NCI-H774 (cell line): ENCODE measurements around the gene TADA3.
"Not testable (repeated sequence)": the region's sequence is repeated elsewhere in the genome, so short reads cannot be mapped to it uniquely, and the experiment has no call there.

Experiments used
- DNase-seq: peaks from one replicate; lab custom pipeline; 2025; lab: John Stamatoyannopoulos, UW

Gene TADA3

DNA sequence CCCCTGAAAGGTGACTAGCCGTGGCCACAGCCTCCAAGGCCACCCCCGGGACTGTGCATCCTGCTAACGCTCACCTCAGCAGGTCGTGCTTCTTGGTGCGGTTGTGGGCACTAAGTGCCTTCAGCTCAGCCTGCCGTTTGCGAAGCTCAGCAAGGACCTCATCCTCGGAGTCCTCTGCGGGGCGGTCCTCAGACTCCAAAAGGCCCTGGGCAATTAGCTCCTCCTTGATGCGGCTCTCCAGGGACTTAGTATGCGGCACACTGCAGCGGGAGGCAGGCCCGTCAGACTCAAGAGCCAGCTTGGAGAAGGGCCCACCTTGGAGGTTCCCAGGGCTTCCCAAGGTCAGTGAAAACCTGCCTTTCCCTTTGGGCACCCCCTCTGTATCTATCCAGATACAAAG lies 8.3 kb downstream of the TADA3 start:
- no peak for DNase-seq

DNA sequence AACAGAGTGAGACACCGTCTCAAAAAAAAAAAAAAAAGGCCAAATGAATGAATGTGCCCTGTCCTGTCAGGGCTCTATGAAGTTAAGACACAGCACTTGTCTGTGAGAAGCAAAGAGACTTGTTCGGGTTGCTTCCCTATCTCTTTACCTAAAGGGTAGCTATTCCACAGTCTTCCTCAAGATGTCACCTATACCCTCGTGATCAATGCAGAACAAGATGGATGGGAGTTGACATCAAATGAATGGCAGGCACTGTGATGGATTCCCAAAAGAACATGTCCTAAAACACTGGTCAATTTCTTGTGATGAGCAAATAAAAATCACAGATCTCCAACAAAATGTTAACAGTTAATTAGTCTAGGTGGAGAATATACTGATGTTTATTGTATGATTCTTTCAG lies 9.5 kb downstream of the TADA3 start:
- DNase-seq, result no peak

DNA sequence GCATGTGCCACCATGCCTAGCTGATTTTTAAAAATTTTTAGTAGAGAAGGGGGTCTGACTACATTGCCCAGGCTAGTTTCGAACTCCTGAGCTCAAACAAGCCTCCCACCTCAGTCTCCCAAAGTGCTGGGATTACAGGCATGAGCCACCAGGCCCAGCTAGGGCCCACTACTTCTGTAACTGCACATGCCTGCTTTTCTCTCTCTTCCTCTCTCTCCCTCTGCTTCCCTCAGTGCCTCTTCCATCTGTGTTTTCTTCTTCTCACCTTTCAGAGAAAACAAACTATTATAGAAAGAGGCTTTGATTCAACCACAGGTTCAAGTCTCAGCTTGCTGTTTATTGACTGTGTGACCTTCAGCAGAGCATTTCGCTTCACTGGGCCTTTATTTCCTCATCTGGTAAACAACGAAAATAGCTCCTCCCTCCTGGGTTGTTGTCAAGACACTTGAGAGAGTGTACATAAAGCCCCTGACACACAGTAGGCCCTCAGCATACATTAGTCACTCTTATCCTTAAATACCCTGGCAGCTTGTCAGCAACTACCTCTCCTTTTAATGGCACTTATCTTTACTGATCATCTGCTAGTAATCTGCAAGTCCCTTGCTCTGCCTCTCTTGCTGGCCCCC lies 10.2 kb downstream of the TADA3 start:
- DNase-seq, result no peak

DNA sequence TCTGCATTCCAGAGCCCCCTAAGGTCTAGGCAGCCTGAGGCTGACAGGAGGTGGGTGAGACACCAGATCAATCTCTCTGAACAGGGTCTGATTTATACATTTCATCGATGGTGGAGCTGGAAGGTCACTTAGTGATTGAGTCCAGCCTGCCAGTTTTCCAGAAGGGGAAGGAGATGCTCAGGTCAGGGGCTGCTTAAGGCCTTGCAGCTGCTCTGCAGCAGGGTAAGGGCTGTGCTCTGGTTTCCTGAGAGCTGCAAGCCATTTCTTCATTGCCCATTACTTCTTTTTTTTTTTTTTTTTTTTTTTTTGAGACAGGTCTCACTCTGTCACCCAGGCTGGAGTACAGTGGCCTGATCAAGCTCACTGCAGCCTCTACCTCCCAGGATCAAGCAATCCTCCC lies 10.7 kb downstream of the TADA3 start:
- no peak for DNase-seq

DNA sequence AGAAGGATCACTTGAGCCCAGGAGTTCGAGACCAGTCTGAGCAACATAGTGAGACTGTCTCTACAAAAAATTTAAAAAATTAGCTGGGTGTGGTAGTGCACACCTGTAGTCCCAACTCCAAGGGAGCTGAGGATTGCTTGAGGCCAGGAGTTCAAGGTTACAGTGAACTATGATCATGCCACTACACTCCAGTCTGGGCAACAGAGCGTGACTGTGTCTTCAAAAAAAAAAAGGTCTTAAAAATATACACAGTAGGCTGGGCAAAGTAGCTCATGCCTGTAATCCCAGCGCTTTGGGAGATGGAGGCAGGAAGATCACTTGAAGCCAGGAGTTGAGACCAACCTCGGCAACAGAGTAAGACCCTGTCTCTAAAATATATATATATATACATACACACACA lies 11.4 kb downstream of the TADA3 start:
- no peak for DNase-seq

DNA sequence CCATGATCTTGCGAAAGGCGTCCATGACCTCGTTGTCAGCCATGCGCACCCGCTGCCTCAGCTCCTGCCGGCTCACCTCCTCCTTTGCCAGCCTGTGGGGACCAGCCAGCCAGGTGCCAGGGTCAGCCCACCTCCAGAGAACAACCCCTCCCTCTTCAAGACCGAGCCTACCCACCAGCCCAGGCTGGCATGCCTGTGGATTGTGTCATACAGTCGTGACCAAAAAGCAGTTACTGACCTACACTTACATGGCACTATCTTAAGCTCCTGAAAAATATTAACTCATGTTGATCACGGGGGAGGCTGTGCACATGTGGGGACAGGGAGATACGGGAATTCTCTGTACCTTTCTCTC lies 11.8 kb downstream of the TADA3 start:
- DNase-seq, result no peak

DNA sequence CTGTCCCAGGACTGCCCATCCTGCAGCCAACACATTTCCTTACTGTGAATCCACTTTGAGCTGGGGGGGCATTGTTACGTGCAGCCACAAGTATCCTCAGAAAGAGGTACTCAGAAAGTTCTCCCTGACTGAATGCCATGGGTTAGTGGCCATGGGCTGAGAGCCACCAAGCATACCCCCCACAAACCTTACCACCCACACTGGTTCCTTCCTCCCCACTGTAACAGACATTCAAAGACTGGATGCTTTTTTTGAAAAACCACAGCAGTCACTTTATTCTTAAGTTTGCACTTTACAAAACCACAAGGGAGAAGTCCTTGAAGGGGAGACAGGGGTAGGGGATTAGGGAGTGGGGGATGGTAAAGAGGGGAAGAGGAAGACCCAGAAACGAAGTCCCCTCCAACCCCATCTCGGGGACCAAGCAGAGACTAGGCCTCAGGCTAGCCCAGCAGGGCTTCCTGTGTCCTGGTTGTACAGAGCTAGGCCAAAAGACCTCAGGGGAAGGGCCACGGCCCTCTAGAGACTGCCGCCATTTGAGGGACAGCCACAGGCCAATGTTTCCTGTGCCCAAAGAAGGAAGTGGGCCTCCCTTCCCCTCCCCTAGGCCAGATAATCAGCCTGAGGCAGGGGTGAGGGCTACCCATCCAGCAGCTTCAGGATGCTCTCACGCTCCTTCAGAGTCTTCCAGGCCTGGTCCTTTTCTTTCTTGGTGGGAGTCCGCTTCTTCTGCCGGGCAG lies 12.4 kb downstream of the TADA3 start:
- DNase-seq, result no peak

DNA sequence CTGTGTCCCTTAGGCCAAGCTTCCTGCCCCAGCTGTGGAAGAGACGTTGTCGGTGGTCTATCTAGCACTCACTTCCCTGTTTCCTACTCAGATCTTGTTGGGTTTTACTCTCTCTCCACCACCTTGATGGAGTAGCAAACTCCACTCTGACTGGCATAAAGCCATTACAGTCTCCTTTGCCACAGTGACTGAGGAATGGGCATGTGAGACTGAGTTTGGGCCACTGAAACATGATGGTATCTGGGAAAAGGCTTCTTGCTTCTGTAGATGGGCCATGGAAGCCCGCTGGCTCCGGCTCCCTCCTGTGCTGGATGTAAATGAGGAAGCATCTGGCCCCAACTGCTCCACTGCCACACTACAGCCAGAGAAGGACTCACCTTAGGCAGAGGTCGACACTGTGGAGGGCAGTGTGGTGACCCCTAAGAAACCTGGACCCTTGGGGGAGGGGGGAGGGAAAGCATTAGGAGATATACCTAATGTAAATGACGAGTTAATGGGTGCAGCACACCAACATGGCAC lies 13.1 kb downstream of the TADA3 start:
- DNase-seq, result no peak

DNA sequence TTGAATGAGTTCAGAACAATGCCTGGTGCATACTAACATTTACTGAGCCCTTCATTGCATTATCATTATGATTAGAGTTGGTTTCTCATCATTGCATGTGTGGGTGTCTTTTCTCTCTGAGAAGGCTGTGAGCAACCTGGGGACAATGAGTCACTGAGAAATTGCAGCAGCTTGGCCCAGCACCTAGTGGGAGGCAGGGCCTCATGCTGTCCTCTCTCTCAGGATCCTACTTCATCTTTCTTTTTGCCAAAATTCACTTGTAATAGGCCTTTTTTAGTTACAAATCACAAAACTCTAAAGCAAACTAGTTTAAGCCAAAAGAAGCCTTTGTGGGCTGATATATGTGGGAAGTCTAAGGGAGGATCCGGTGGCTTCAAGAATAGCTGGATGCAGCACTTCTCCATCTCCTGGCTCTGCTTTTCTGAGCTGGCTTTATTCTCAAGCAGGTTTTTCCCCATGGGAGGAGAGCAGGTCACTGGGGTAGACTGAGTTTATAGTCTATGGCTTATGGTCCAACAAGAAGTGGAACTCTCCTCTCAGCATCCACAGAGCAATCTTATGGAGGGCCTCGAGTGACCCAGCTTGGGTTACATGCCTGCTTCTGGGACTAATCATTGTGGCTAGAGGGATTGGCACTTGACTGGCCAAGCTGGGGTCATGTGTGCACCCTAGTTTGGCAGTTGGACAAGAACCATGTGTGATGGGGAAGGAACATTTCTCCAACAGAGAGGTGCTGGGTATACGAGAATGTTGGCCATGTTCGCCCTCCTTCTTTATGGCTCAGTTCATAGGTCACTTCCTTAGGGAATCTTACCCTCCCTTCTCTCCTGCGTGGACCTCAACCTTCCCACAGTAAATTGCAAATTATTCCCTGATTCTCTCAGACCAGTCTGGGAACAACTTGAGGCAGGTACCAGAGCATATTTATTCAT lies 13.9 kb downstream of the TADA3 start:
- no peak for DNase-seq

DNA sequence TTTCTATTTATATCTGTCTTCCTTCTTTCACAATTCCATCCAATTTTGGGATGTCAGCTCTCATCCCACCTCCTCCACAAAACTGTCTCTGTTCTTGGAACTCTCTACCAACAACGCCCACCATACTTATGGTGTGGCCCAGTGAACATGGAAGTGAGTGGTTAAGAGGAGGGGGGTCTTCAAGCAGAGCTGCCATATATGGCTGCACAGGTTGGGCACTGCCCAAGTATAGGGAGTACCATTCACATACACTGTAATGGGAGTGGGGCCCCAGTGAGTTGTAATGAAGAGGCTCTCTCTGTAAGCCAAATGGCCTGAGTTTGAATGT lies 14.6 kb downstream of the TADA3 start:
- no peak for DNase-seq

DNA sequence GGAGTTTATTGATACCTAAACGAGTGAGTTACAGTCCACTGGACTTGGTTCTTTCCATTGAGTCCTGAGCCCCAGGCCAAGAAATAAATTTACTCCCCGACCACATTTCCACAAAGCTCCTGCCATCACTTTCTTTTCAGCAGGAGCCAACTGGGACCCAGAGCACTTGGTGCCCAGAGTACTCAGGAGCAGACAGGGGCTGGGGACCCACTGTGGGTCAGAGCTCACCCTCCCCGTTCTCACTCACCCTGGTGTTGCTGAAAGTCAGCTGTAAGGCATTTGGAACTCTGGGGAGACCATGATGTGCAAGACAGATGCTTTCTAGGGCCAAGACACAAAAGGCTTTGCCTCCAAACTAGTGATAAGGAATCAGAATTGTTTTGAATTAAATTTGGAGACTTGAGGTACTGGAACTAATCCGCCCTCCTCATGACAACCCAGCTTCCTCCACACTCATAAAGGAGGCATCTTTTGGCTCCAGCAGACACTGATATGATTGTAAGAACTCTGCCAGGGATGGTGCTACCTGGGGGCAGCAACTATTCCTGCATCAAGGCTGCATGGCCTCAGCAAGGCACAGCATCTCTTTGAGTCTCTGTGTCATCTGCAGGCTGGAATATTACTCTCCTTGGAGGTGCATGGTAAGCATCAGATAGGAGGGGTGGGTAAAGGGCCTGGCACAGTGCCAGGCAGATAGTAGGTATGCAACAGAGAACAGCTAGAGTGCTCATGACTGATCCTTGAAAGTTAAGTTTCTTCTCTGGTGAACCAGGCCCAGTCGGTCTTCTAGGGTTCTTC lies 15.2 kb downstream of the TADA3 start:
- DNase-seq, result no peak

DNA sequence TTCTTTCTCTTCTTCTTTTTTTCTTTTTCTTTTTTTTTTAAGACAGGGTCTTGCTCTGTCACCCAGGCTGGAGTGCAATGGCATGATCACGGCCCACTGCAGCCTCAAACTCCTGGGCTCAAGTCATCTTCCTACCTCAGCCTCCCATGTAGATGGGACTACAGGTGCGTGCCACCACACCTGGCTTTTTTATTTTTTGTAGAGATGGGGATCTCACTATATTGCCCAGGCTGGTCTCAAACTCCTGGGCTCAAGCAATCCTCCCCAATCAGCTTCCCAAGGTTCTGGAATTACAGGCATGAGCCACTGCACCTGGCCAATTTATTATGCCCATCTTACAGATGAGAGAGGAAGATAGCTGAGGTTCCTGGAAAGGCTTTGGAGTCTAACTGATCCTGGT lies 21.3 kb downstream of the TADA3 start:
- not testable (repeated sequence) for DNase-seq

DNA sequence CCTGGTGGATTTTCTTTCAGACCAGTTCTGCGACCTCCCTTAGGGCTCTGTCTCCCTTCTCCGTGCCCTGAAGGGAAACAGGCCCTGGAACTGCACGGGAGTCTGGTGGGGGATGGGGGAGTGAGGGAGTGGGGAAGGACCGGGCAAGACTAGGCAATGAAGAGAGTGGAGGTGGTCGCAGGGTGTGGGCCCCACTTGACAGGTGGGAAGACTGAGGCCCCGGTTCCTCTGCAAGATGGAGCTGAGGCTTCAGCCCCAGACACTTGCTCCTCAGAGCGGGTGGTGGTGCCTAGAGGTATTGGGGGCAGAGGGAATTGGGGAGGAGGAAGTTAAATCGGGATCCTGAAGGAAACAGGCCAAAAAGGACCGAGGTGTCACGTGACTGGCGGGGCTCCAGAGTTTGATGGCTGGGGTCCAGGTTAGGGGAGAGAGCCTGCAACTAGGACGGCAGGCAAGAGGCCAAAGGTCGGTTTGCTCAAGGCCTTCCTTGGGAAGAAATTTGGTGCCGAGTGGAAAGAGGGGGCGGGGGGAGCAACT lies 21.9 kb downstream of the TADA3 start:
- DNase-seq, result no peak

DNA sequence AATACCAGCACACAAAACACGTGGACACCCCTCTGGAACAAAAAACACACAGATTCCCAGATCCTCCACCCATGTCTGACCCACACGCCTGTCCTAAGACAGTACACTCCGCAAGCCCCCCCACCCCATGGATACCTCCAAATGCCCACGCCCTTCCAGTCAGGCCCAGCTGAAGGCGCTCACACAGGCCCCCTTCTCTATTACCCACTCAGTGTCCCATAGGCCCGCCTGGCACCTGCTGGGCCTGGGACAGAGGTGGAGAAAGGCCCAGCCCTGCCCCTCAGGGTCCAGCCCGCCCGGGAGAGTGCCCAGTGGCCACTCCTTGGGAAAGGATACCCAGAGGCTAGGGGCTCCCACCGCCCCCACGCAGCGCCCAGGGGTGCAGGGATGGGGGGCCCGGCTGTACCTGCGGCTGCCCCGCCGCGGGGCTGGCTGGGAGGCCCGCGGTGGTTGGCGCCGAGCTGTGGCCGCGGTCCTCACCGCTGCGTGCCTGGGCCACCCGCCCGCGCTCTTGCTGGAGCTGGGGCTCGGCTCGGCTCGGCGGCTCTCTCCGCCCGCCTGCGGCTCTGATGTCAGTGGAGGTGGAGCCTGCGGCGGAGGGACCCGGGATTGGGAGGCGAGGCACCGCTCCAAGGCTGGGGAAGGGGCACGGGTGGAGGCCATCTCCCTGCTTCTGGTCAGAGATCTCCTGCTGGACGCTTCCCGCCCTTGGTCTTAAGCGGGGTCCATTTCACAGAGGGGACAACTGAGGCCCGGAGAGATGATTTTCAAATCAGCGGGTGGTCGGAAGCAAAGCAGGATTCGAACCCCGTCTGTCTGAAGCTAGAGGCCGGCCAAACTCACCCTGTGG lies 22.6 kb downstream of the TADA3 start, which contains the start of gene CAMK1:
TSS of gene CAMK1 (minus strand) at position 522 of the 850 bp plus-strand sequence. CDS start 2,198 bp downstream, outside the sequence.
- DNase-seq, result peak; percentile 52

DNA sequence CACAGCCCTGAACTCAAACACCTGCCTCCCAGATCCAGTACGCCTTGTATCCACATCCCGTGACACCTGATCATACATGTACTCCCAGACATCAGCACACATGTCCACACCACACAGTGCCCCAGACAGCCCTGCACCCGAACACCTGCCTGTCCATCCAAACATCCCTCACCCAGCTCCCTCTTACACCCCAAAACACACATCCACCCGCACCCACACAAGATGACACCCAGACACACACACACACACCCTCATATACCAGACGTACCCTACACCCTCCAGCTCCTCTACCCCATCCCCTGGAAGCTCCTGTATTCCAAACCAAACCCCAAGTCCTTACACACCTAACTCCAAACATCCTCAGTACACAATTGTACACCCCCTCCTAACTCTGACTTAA lies 23.3 kb downstream of the TADA3 start:
- no peak for DNase-seq

DNA sequence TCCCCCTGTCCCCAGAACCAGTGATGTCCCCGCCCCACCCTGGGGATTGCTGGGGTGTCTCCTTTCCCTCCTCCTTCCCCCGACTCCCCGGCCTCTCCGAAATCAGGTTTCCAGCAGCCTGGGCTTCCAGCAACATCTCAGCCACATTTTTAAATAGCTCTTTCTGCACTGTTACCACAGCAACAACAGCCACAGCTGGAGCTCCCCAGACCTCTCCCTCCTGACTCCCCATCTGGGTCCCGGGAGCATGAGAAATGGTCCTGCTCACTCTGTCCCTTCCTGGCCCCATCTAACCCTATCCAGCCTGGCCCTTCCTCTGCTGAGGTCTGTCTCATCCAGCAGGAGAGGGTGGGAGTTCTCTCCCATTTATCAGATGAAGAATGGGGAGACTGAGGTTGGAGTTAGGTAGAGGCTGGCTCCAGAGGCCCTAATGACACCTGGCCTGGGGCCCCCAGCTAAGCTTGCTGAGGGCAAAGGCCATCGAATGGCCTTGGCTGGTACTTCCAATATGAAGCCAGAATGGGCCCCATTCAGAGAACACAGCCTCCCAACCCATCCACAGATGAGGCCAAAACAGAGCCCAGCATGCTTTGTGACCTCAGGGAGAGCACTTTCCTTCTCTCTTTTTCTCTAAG lies 24.0 kb downstream of the TADA3 start:
- DNase-seq, result no peak

DNA sequence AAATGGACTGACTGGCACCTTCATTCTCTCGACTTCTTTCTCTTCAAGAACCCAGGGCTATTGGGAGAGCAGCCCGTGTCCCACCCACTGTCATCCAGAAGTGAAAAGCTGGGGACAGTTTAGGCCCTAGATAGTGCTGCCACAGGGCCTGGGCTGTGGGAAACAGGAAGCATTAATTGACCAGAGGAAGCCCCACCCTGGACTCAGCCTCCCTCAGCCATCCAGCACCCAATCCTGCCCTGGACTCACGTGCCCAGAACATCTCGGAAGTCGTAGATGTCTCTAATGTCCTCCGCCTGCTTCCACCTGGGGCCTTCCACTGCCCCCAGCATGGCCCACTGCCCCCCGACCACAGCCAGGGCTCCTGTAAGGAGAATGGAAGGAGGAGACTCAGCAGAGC lies 24.9 kb downstream of the TADA3 start:
- DNase-seq, result no peak

DNA sequence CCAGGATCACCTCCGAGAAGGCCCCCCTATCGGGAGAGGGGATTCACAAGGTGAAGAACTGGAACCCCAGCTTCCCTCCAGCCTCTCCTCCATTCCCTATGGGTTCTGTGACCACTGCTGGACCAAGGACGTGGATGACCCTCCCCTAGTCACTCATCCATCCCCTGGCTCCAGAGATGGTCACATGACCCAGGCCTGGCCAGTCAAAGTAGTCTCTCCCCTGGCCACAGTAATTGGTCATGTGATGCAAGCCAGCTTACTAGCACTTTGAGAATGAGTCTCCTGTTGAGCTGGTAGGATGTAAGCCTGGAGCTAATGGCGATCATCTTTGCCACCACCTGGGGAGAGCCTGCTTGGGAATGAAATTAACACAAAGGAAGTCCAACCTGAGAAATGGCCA lies 26.4 kb downstream of the TADA3 start:
- no peak for DNase-seq

DNA sequence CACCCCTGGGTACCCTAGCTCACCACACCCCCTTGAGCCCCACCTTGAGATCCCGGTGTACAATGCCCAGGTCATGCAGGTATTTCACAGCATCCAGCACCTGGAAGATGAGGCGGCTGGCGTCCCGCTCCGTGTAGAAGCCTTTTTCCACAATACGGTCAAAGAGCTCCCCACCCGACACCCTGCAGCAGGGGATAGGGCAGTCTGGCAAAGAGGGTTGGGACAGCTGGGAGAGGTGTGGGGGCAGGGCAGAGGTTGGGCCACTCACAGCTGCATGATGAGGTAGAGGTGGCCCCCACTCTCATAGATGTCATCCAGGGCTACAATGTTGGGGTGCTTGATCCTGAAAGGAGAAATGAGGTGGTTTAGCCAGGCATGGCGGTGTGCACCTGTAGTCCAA lies 29.4 kb downstream of the TADA3 start:
- DNase-seq, result no peak

DNA sequence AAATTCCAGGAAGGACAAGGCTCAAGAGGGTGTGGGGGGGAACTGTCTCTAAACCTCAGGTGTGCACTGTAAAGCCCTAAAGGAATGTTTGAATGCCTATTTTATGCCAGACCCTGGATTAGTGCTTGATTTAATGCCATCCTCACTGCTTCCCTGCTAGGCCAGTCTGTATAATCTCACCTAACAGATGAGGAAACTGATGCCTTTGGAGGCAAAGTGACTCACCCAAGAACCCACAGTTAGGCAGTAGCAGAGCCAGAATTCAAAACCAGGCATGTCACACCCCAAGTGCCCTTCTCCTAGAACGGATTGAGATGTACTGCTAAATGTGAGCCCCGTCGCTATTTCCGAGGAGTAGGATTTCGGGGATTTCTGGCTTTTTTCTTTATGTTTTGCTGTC lies 30.4 kb downstream of the TADA3 start:
- no peak for DNase-seq
